HEK293 (cell line): Measurements from ENCODE around the gene IFIT2.

ENCODE experiments used
- CTCF ChIA-PET: fragments of 350-600 bp; formaldehyde crosslinking; extraction: SDS; loops from one replicate; lab custom pipeline; 2021; ENCODE audit warnings: antibody characterized with exemption; lab: Yijun Ruan, JAX
- POLR2A ChIA-PET: fragments of 300-600 bp; formaldehyde crosslinking; extraction: SDS; loops from one replicate; lab custom pipeline; 2020; ENCODE audit warnings: antibody characterized with exemption, inconsistent platforms; lab: Yijun Ruan, JAX
- H3K27ac ChIP-seq: fragments of 200-500 bp; sonication (Bioruptor generic); 2 replicates; pipeline ENCODE4 v1.5.1; 2014; ENCODE audit warnings: low read depth, low read length, control low read depth, inconsistent platforms; ENCODE audit errors: extremely low read depth
- H3K36me3 ChIP-seq, 2 experiments: fragments of 200-500 bp in 1 of 2; sonication (Bioruptor generic) in 1 of 2; 1 replicate in 1 of 2; 2 replicates in 1 of 2; pipeline ENCODE4 v1.5.1; 2014 to 2017; ENCODE audit warnings: inconsistent platforms in 2 of 2, low read length in 2 of 2; ENCODE audit not compliant: control insufficient read depth in 2 of 2, insufficient read depth in 1 of 2
- H3K4me1 ChIP-seq: fragments of 200-500 bp; sonication (Bioruptor generic); 2 replicates; pipeline ENCODE4 v1.5.1; 2014; ENCODE audit warnings: mild to moderate bottlenecking, low read length, inconsistent platforms; ENCODE audit not compliant: control insufficient read depth, insufficient read depth
- H3K4me3 ChIP-seq: 2 replicates; pipeline ENCODE4 v1.5.1; 2011; ENCODE audit warnings: low read depth, mild to moderate bottlenecking, control low read depth, low read length, moderate library complexity
- H3K9me3 ChIP-seq: fragments of 200-500 bp; sonication (Bioruptor generic); 2 replicates; pipeline ENCODE4 v1.5.1; 2014; ENCODE audit warnings: low read depth, low read length, inconsistent platforms; ENCODE audit not compliant: control insufficient read depth, insufficient read depth
- ELK4 ChIP-seq: IDR thresholded peaks from 2 replicates; pipeline ENCODE4 v1.6.1; 2011; ENCODE audit warnings: mild to moderate bottlenecking, low read depth, low read length, borderline replicate concordance
- GLI2 ChIP-seq: fragments of 450-650 bp; formaldehyde crosslinking; IDR thresholded peaks from 2 replicates; pipeline ENCODE4; 2017; ENCODE audit warnings: missing biosample characterization, missing genetic modification characterization, low read depth, borderline replicate concordance
- KLF16 ChIP-seq: fragments of 450-650 bp; formaldehyde crosslinking; IDR thresholded peaks from 2 replicates; pipeline ENCODE4 v1.5.1; 2017; ENCODE audit warnings: missing biosample characterization, missing genetic modification characterization
- MYNN ChIP-seq: fragments of 450-650 bp; formaldehyde crosslinking; IDR thresholded peaks from 2 replicates; pipeline ENCODE4 v1.5.1; 2016; ENCODE audit warnings: missing biosample characterization, missing genetic modification characterization, borderline replicate concordance
- OVOL3 ChIP-seq: fragments of 450-650 bp; formaldehyde crosslinking; IDR thresholded peaks from 2 replicates; pipeline ENCODE4 v1.5.1; 2016; ENCODE audit warnings: missing biosample characterization, missing genetic modification characterization
- PRDM10 ChIP-seq: fragments of 450-650 bp; formaldehyde crosslinking; IDR thresholded peaks from 2 replicates; pipeline ENCODE4 v1.5.1; 2016; ENCODE audit warnings: missing biosample characterization, missing genetic modification characterization
- PRDM2 ChIP-seq: fragments of 450-650 bp; formaldehyde crosslinking; IDR thresholded peaks from 2 replicates; pipeline ENCODE4 v1.5.1; 2016; ENCODE audit warnings: missing biosample characterization, missing genetic modification characterization, borderline replicate concordance
- ZBTB17 ChIP-seq: fragments of 450-650 bp; formaldehyde crosslinking; IDR thresholded peaks from 2 replicates; pipeline ENCODE4 v1.5.1; 2016; ENCODE audit warnings: missing biosample characterization, missing genetic modification characterization
- ZEB2 ChIP-seq: fragments of 450-650 bp; formaldehyde crosslinking; IDR thresholded peaks from 2 replicates; pipeline ENCODE4 v1.5.1; 2016; ENCODE audit warnings: missing biosample characterization, missing genetic modification characterization
- ZNF112 ChIP-seq: fragments of 450-650 bp; formaldehyde crosslinking; IDR thresholded peaks from 2 replicates; pipeline ENCODE4 v1.5.0; 2017; ENCODE audit warnings: missing biosample characterization, missing genetic modification characterization
- ZNF114 ChIP-seq: fragments of 450-650 bp; formaldehyde crosslinking; IDR thresholded peaks from 2 replicates; pipeline ENCODE4 v1.5.0; 2017; ENCODE audit warnings: missing biosample characterization, missing genetic modification characterization
- ZNF133 ChIP-seq: fragments of 450-650 bp; formaldehyde crosslinking; IDR thresholded peaks from 2 replicates; pipeline ENCODE4 v1.5.1; 2016; ENCODE audit warnings: missing biosample characterization, missing genetic modification characterization
- ZNF138 ChIP-seq: fragments of 450-650 bp; formaldehyde crosslinking; IDR thresholded peaks from 2 replicates; pipeline ENCODE4 v1.5.1; 2016; ENCODE audit warnings: missing biosample characterization, missing genetic modification characterization, borderline replicate concordance
- ZNF248 ChIP-seq: fragments of 450-650 bp; formaldehyde crosslinking; IDR thresholded peaks from 2 replicates; pipeline ENCODE4 v1.5.1; 2017; ENCODE audit warnings: missing biosample characterization, missing genetic modification characterization
- ZNF280D ChIP-seq: fragments of 450-650 bp; formaldehyde crosslinking; IDR thresholded peaks from 2 replicates; pipeline ENCODE4 v1.5.1; 2016; ENCODE audit warnings: missing biosample characterization, missing genetic modification characterization
- ZNF510 ChIP-seq: fragments of 450-650 bp; formaldehyde crosslinking; IDR thresholded peaks from 2 replicates; pipeline ENCODE4 v1.5.1; 2018; ENCODE audit warnings: mild to moderate bottlenecking, missing genetic modification characterization, missing biosample characterization; ENCODE audit not compliant: insufficient replicate concordance
- ZNF514 ChIP-seq: fragments of 450-650 bp; formaldehyde crosslinking; IDR thresholded peaks from 2 replicates; pipeline ENCODE4 v1.5.1; 2016; ENCODE audit warnings: missing biosample characterization, missing genetic modification characterization
- ZNF558 ChIP-seq: fragments of 450-650 bp; formaldehyde crosslinking; IDR thresholded peaks from 2 replicates; pipeline ENCODE4 v1.5.1; 2016; ENCODE audit warnings: missing biosample characterization, missing genetic modification characterization
- ZNF560 ChIP-seq: fragments of 450-650 bp; formaldehyde crosslinking; IDR thresholded peaks from 2 replicates; pipeline ENCODE4 v1.5.1; 2017; ENCODE audit warnings: missing biosample characterization, missing genetic modification characterization, borderline replicate concordance
- ZNF561 ChIP-seq: fragments of 450-650 bp; IDR thresholded peaks from 2 replicates; pipeline ENCODE4 v1.5.1; 2018; ENCODE audit warnings: missing biosample characterization, missing genetic modification characterization, borderline replicate concordance
- ZNF692 ChIP-seq: fragments of 450-650 bp; formaldehyde crosslinking; IDR thresholded peaks from 2 replicates; pipeline ENCODE4 v1.5.1; 2016; ENCODE audit warnings: missing biosample characterization, missing genetic modification characterization
- ZSCAN16 ChIP-seq: fragments of 450-650 bp; formaldehyde crosslinking; IDR thresholded peaks from 2 replicates; pipeline ENCODE4 v1.5.1; 2016; ENCODE audit warnings: missing biosample characterization, missing genetic modification characterization

Gene IFIT2

GRCh38 chr10:89263091-89263490 is 38.8 kb upstream of the IFIT2 start (continued):
- TF ChIP-seq PRDM2 (tag by site-specific recombination) (no peak), ZEB2 (tag by site-specific recombination) (no peak), ZNF138 (tag by site-specific recombination) (no peak), ZNF560 (tag by site-specific recombination) (no peak), ZNF133 (no peak), ZNF692 (tag by site-specific recombination) (no peak), ZNF114 (tag by site-specific recombination) (no peak), ZNF510 (no peak), ZNF558 (no peak)
- TF ChIP-seq, all 188 proteins: peak for 0

- no peaks in the 10 kb centered on the region; the same call in 1 of the 2 replicates for H3K4me1 ChIP-seq
- no peaks in the 10 kb centered on the region for H3K9me3 ChIP-seq
- no peaks in the 10 kb centered on the region for H3K36me3 ChIP-seq
- H3K4me3 ChIP-seq, result no peak overlapping the region
- H3K27ac ChIP-seq, result no peak overlapping the region
- CTCF ChIA-PET, result interaction anchor here (0.7 kb wide), 1 partner anchor 101 kb away, joined by 3 read pairs; no protein-coding TSS in a partner anchor
- POLR2A ChIA-PET, result no interaction called here
- no peak for TF ChIP-seq OVOL3
- TF ChIP-seq ZBTB17 (tag by site-specific recombination), result no peak
- TF ChIP-seq ZNF514 (tag by site-specific recombination), result no peak
- no peak for TF ChIP-seq ZNF561 (tag by site-specific recombination)
- no peak for TF ChIP-seq KLF16 (tag by site-specific recombination)
- no peak for TF ChIP-seq ZNF112
- no peak for TF ChIP-seq ZNF138 (tag by site-specific recombination)
- TF ChIP-seq ELK4, result no peak
- no peak for TF ChIP-seq ZNF133
- TF ChIP-seq ZSCAN16, result no peak
- no peak for TF ChIP-seq GLI2 (tag by site-specific recombination)
- no peak for TF ChIP-seq ZNF280D
- TF ChIP-seq MYNN, result no peak
- no peak for TF ChIP-seq ZNF248 (tag by site-specific recombination)
- TF ChIP-seq PRDM10 (tag by site-specific recombination), result no peak
Observed at GRCh38 chr10:89263531-89263930, 38.3 kb upstream of the IFIT2 start.
